ENCODE results near the gene GINS2.

The GINS2 gene

DNA sequence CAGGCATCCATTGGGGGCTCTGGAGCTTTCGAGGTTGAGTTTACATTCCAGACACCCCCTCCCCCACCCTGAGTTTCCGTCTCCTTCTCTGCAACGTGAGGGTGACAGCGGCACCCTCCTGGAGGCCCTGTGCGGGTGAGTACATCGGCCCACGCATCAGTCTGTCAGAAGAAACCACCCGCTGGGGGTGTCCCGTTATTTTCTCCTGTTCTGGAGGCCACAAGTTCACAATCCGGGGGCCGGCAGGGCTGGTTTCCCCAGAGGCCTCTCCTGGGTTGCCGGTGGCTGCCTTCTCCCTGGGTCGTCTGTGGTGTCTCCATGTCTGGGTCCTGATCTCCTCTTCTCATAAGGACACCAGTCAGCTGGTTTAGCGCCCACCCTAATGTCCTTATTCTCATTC lies 39.9 kb downstream of the GINS2 start:
- Histone ChIP-seq H3K27ac (no peak overlapping the region), H3K36me3 (ENCODE audit: control insufficient read depth, insufficient read depth, low read length) (no peaks in the 10 kb centered on the region), H3K4me3 (ENCODE audit: low read depth, low read length) (no peak overlapping the region), H3K27me3 (ENCODE audit: control insufficient read depth, insufficient read depth, low read length) (no peaks in the 10 kb centered on the region), H3K4me2 (ENCODE audit: low read length) (no peak overlapping the region), H3K79me2 (peaks cover 15% of the 10 kb centered on the region), H3K9me3 (ENCODE audit: control insufficient read depth, low read length) (no peaks in the 10 kb centered on the region), H3K9ac (no peak overlapping the region), H3K4me1 (peaks cover 3% of the 10 kb centered on the region), H2AFZ (no peak overlapping the region)
- TF ChIP-seq, protein P1, sequence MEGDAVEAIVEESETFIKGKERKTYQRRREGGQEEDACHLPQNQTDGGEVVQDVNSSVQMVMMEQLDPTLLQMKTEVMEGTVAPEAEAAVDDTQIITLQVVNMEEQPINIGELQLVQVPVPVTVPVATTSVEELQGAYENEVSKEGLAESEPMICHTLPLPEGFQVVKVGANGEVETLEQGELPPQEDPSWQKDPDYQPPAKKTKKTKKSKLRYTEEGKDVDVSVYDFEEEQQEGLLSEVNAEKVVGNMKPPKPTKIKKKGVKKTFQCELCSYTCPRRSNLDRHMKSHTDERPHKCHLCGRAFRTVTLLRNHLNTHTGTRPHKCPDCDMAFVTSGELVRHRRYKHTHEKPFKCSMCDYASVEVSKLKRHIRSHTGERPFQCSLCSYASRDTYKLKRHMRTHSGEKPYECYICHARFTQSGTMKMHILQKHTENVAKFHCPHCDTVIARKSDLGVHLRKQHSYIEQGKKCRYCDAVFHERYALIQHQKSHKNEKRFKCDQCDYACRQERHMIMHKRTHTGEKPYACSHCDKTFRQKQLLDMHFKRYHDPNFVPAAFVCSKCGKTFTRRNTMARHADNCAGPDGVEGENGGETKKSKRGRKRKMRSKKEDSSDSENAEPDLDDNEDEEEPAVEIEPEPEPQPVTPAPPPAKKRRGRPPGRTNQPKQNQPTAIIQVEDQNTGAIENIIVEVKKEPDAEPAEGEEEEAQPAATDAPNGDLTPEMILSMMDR (IDR thresholded peaks at IDR 0.05) = no peak

- Histone ChIP-seq H3K36me3 (ENCODE audit: control insufficient read depth, insufficient read depth, low read length) (no peaks in the 10 kb centered on the region), H2AFZ (no peak overlapping the region), H3K27ac (no peak overlapping the region), H3K4me3 (ENCODE audit: low read depth, low read length) (no peak overlapping the region), H3K9ac (no peak overlapping the region), H3K79me2 (peaks cover 21% of the 10 kb centered on the region), H3K4me2 (ENCODE audit: low read length) (no peak overlapping the region), H3K27me3 (ENCODE audit: control insufficient read depth, insufficient read depth, low read length) (no peaks in the 10 kb centered on the region), H3K4me1 (peaks cover 3% of the 10 kb centered on the region), H3K9me3 (ENCODE audit: control insufficient read depth, low read length) (no peaks in the 10 kb centered on the region)
- TF ChIP-seq, protein P1 (IDR thresholded peaks at IDR 0.05) = no peak
These were observed 40.6 kb downstream of the GINS2 start for GRCh38 chr16:85648070-85648714.

DNA sequence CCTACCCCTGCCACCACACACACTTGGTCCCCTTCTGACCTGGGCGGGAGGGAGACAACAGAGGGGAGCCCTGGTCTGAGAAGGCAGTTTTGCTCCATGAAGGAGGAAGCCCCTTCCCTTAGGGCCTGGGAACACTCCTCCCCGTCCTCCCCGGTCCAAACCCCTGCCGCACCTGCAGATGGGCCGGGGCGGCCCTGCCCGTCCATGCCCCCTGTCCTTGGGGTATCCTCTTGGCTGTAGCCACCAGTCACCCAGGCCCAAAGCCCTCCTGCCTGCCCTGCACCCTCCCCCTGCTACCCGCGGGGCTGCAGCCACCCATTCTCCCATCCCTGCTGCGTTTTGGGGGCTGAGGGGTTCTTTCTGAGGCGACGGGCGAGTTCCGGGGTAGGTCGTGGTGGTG lies 41.8 kb downstream of the GINS2 start:
- no peaks in the 10 kb centered on the region for H3K27me3 ChIP-seq (ENCODE audit: control insufficient read depth, insufficient read depth, low read length)
- no peak overlapping the region for H3K4me3 ChIP-seq (ENCODE audit: low read depth, low read length)
- H3K36me3 ChIP-seq (ENCODE audit: control insufficient read depth, insufficient read depth, low read length) = no peaks in the 10 kb centered on the region
- H3K9ac ChIP-seq = no peak overlapping the region
- H3K27ac ChIP-seq = no peak overlapping the region
- H3K79me2 ChIP-seq = peaks cover 30% of the 10 kb centered on the region
- H3K9me3 ChIP-seq (ENCODE audit: control insufficient read depth, low read length) = no peaks in the 10 kb centered on the region
- no peak overlapping the region for H2AFZ ChIP-seq
- no peak overlapping the region for H3K4me2 ChIP-seq (ENCODE audit: low read length)
- H3K4me1 ChIP-seq = peaks cover 3% of the 10 kb centered on the region
- TF ChIP-seq, protein P1 (IDR thresholded peaks at IDR 0.05) = no peak

GRCh38 chr16:85646358-85646907 lies 42.3 kb downstream of the GINS2 start:
- Histone ChIP-seq H3K4me1 (peaks cover 3% of the 10 kb centered on the region), H3K9ac (no peak overlapping the region), H3K4me3 (ENCODE audit: low read depth, low read length) (no peak overlapping the region), H3K27me3 (ENCODE audit: control insufficient read depth, insufficient read depth, low read length) (no peaks in the 10 kb centered on the region), H3K79me2 (peaks cover 34% of the 10 kb centered on the region), H3K9me3 (ENCODE audit: control insufficient read depth, low read length) (no peaks in the 10 kb centered on the region), H3K4me2 (ENCODE audit: low read length) (no peak overlapping the region), H2AFZ (no peak overlapping the region), H3K36me3 (ENCODE audit: control insufficient read depth, insufficient read depth, low read length) (no peaks in the 10 kb centered on the region), H3K27ac (no peak overlapping the region)
- TF ChIP-seq, protein P1 (IDR thresholded peaks at IDR 0.05) = no peak
